NCI-H524 treated with DMSO at 0.1 percent for 48 hours (cell line): Measurements from ENCODE around the gene HOXC5.
"Not testable (repeated sequence)": the region's sequence is repeated elsewhere in the genome, so short reads cannot be mapped to it uniquely, and the experiment has no call there.

Experiments used
- DNase-seq: peaks from one replicate; lab custom pipeline; 2025; lab: John Stamatoyannopoulos, UW

Gene HOXC5

GRCh38 chr12:54066408-54066807, 33.6 kb downstream of the HOXC5 start:
- DNase-seq = no peak

GRCh38 chr12:54068418-54069070, 35.7 kb downstream of the HOXC5 start:
- DNase-seq = no peak

GRCh38 chr12:54071942-54072341, 39.1 kb downstream of the HOXC5 start:
- no peak for DNase-seq

GRCh38 chr12:54074308-54074707, 41.5 kb downstream of the HOXC5 start:
- no peak for DNase-seq

GRCh38 chr12:54075409-54075808, 42.6 kb downstream of the HOXC5 start:
- no peak for DNase-seq

GRCh38 chr12:54075974-54076373, 43.1 kb downstream of the HOXC5 start:
- no peak for DNase-seq

- DNase-seq = not testable (repeated sequence)
Observed at GRCh38 chr12:54077843-54078242, 45.0 kb downstream of the HOXC5 start.

GRCh38 chr12:54079115-54079514, 46.3 kb downstream of the HOXC5 start:
- DNase-seq = not testable (repeated sequence)

GRCh38 chr12:54080008-54080924, 47.4 kb downstream of the HOXC5 start:
- DNase-seq = not testable (repeated sequence)

- not testable (repeated sequence) for DNase-seq
Observed at GRCh38 chr12:54081053-54081514, 48.2 kb downstream of the HOXC5 start.

GRCh38 chr12:54081581-54082396, 48.9 kb downstream of the HOXC5 start:
- DNase-seq = not testable (repeated sequence)

GRCh38 chr12:54082397-54082892, 49.6 kb downstream of the HOXC5 start:
- DNase-seq = no peak
